Neural cell (in vitro differentiated cells): ENCODE data around the gene KRTAP4-11. TPM values are rescaled to one million over a fixed set of nuclear protein-coding genes. Genes with fewer than 3 reads are reported as not detected.

Experiments
- polyA plus RNA-seq: library from polyadenylated mRNA; depleted of rRNA; stranded (reverse); fragments of >200 nt; gene quantifications from 2 replicates; pipeline ENCODE4 v1.2.3, GENCODE V29; 2014

The KRTAP4-11 gene
- polyA plus RNA-seq, 1 donor from 2014 or later, result not detected

Other genes starting within 250 kb of the KRTAP4-11 start
- not detected in 2 replicates for gene KRT20, start 233.1 kb downstream of the KRTAP4-11 start, polyA plus RNA-seq
- 0.37 and 0.86 TPM in 2 replicates for gene KRT23, start 180.7 kb downstream of the KRTAP4-11 start, polyA plus RNA-seq
- gene KRT39, start 151.4 kb downstream of the KRTAP4-11 start, polyA plus RNA-seq, result not detected in 2 replicates
- not detected in 2 replicates for gene KRT40, start 134.0 kb downstream of the KRTAP4-11 start, polyA plus RNA-seq
- not detected in 2 replicates for gene KRTAP3-3, start 124.2 kb downstream of the KRTAP4-11 start, polyA plus RNA-seq
- gene KRTAP3-2, start 118.5 kb downstream of the KRTAP4-11 start, polyA plus RNA-seq, result not detected in 2 replicates
- not detected in 2 replicates for gene KRTAP3-1, start 109.2 kb downstream of the KRTAP4-11 start, polyA plus RNA-seq
- gene KRTAP1-5, start 91.2 kb downstream of the KRTAP4-11 start, polyA plus RNA-seq, result not detected in 2 replicates
- not detected in 2 replicates for gene KRTAP1-4, start 88.2 kb downstream of the KRTAP4-11 start, polyA plus RNA-seq
- gene KRTAP1-3, start 83.5 kb downstream of the KRTAP4-11 start, polyA plus RNA-seq, result not detected in 2 replicates
- gene KRTAP1-1, start 76.9 kb downstream of the KRTAP4-11 start, polyA plus RNA-seq, result not detected in 2 replicates
- gene KRTAP2-1, start 71.1 kb downstream of the KRTAP4-11 start, polyA plus RNA-seq, result not detected in 2 replicates
- not detected in 2 replicates for gene KRTAP2-2, start 63.1 kb downstream of the KRTAP4-11 start, polyA plus RNA-seq
- gene KRTAP2-3, start 58.3 kb downstream of the KRTAP4-11 start, polyA plus RNA-seq, result not detected in 2 replicates
- gene KRTAP2-4, start 52.5 kb downstream of the KRTAP4-11 start, polyA plus RNA-seq, result not detected in 2 replicates
- not detected in 2 replicates for gene KRTAP4-7, start 34.2 kb downstream of the KRTAP4-11 start, polyA plus RNA-seq
- gene KRTAP4-8, start 20.2 kb downstream of the KRTAP4-11 start, polyA plus RNA-seq, result not detected in 2 replicates
- not detected in 2 replicates for gene KRTAP4-16, start 16.2 kb downstream of the KRTAP4-11 start, polyA plus RNA-seq
- gene KRTAP4-9, start 13.0 kb downstream of the KRTAP4-11 start, polyA plus RNA-seq, result not detected in 2 replicates
- gene KRTAP4-12, start 5.8 kb upstream of the KRTAP4-11 start, polyA plus RNA-seq, result not detected in 2 replicates
- gene KRTAP4-6, start 22.2 kb upstream of the KRTAP4-11 start, polyA plus RNA-seq, result not detected in 2 replicates
- not detected in 2 replicates for gene KRTAP4-5, start 31.5 kb upstream of the KRTAP4-11 start, polyA plus RNA-seq
- gene KRTAP4-4, start 42.4 kb upstream of the KRTAP4-11 start, polyA plus RNA-seq, result not detected in 2 replicates
- gene KRTAP4-3, start 49.8 kb upstream of the KRTAP4-11 start, polyA plus RNA-seq, result not detected in 2 replicates
- gene KRTAP4-2, start 59.8 kb upstream of the KRTAP4-11 start, polyA plus RNA-seq, result not detected in 2 replicates
- gene KRTAP4-1, start 66.5 kb upstream of the KRTAP4-11 start, polyA plus RNA-seq, result not detected in 2 replicates
- gene KRTAP9-1, start 71.5 kb upstream of the KRTAP4-11 start, polyA plus RNA-seq, result not detected in 2 replicates
- not detected in 2 replicates for gene KRTAP9-2, start 108.3 kb upstream of the KRTAP4-11 start, polyA plus RNA-seq
- gene KRTAP9-3, start 114.1 kb upstream of the KRTAP4-11 start, polyA plus RNA-seq, result not detected in 2 replicates
- gene KRTAP9-8, start 119.6 kb upstream of the KRTAP4-11 start, polyA plus RNA-seq, result not detected in 2 replicates
- not detected in 2 replicates for gene KRTAP9-4, start 131.3 kb upstream of the KRTAP4-11 start, polyA plus RNA-seq
- not detected in 2 replicates for gene KRTAP9-9, start 137.0 kb upstream of the KRTAP4-11 start, polyA plus RNA-seq
- not detected in 2 replicates for gene KRTAP9-6, start 147.0 kb upstream of the KRTAP4-11 start, polyA plus RNA-seq
- gene KRTAP9-7, start 157.3 kb upstream of the KRTAP4-11 start, polyA plus RNA-seq, result not detected in 2 replicates
- not detected in 2 replicates for gene KRTAP29-1, start 184.5 kb upstream of the KRTAP4-11 start, polyA plus RNA-seq
- not detected in 2 replicates for gene KRTAP16-1, start 190.9 kb upstream of the KRTAP4-11 start, polyA plus RNA-seq
- gene KRTAP17-1, start 197.3 kb upstream of the KRTAP4-11 start, polyA plus RNA-seq, result not detected in 2 replicates
- not detected in 2 replicates for gene KRT33A, start 232.5 kb upstream of the KRTAP4-11 start, polyA plus RNA-seq